ENCODE data around the gene LRRN2.

Gene LRRN2

DNA sequence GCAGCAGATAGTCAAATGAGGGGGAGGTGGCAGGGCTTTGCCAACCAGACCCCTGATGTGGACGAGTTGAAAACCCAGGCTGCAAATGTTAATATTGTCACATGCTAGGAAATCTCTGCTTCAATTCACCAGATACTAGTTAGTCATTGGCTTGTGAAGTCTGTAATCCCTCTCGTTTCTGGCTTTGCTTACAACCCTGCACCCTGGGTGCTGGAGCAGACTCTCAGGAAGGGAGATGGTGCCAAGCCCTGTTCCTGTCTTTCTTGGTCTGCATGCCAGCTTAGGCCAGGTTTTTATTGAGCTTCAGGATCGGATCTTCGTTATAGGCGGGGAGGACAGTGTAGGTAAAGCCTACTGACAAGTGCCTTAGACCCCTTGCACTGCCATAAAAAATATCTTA is 116.1 kb downstream of the LRRN2 start:
- in situ Hi-C loops (cut with HindIII; ENCODE audit: low pct_ligation_motif_present, low sequenced_read_pairs), result no loop called here
- DNase-seq, result no peak
- TF ChIP-seq CTCF (IDR thresholded peaks at IDR 0.05; ENCODE audit: low read depth, low read length, missing control alignments), result no peak
- Histone ChIP-seq H3K27ac (no peak overlapping the region), H3K4me3 (ENCODE audit: low read depth, low read length) (no peak overlapping the region), H3K27me3 (replicated peaks) (no peaks in the 10 kb centered on the region), H3K36me3 (replicated peaks) (no peaks in the 10 kb centered on the region)

DNA sequence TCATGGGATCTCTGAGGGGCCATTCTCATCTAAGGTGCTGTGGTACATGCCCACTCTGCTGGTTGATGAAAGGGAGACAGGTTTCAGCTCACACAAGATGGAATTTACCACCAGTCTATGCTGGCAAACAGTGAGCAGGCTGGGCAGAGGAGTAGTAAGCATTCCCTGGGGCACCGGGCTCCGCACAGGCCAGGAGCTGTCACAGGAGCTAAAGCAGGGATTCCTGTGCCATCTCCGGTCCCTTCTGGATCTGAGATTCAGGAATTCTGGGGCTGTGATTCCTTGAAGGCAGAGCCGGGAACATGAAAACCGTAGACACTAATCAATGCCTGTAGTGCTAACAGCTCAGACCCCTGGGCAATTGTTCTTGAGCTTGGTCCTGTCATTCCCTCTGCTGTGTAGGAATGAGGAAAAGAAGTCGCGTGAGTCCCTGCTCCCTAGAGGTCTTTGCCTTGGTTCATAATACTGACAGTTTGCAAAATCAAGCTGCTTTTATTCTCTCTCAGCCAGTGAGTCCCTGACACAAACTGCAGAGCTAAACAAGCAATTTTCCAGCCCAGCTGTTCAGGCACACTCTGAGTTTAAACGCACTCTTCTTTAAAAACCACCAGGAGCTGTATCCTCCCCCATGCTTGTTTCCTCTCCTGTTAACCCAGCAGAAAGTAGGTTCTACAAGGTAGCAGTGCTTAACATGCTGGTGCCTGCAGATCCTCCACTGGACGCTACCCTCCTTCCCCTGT is 116.8 kb downstream of the LRRN2 start:
- in situ Hi-C loops (cut with HindIII; ENCODE audit: low pct_ligation_motif_present, low sequenced_read_pairs), result no loop called here
- H3K27ac ChIP-seq, result no peak overlapping the region
- H3K4me3 ChIP-seq (ENCODE audit: low read depth, low read length), result no peak overlapping the region
- TF ChIP-seq CTCF (IDR thresholded peaks at IDR 0.05; ENCODE audit: low read depth, low read length, missing control alignments), result no peak
- no peak for DNase-seq
- no peaks in the 10 kb centered on the region for H3K27me3 ChIP-seq (replicated peaks)
- no peaks in the 10 kb centered on the region for H3K36me3 ChIP-seq (replicated peaks)

Data from brain microvascular endothelial cell (primary cell).